K562 (cell line): ENCODE results near the gene PBXIP1. TPM values are rescaled to one million over a fixed set of nuclear protein-coding genes. Genes with fewer than 3 reads are reported as not detected.
A peak's percentile ranks its signal among the peaks of the same experiment; 100 is the strongest.

Experiments
- ATAC-seq: fragments of 200-7000 bp; cut with Tn5 transposase; 3 replicates; pipeline ENCODE4 v1.9.1; 2020; ENCODE audit warnings: moderate library complexity
- BruUV-seq: library from RNA; stranded (reverse); fragments of 400-500 nt; replicated peaks from 2 replicates; lab custom pipeline; 2021; lab: Mats Ljungman, UMichigan
- CTCF ChIA-PET: fragments of 300-600 bp; formaldehyde crosslinking; extraction: SDS; loops from one replicate; lab custom pipeline; 2021; ENCODE audit warnings: low intra/inter-chr PET ratio; lab: Yijun Ruan, JAX
- POLR2A ChIA-PET: fragments of 300-600, 350-650 bp; sonication (Branson Sonifier 250); formaldehyde crosslinking; extraction: SDS; loops from one replicate; lab custom pipeline; 2021; ENCODE audit warnings: antibody characterized with exemption, inconsistent platforms; lab: Yijun Ruan, JAX
- DNase-seq, 4 experiments: peaks; one replicate each; pipeline versions ENCODE4 v3.0.0 to v3.0.0-alpha.2; 2011 to 2018; ENCODE audit warnings: low spot score in 3 of 4, mixed read lengths in 3 of 4; ENCODE audit errors: extremely low read depth in 1 of 4
- FAIRE-seq: peaks from 2 replicates; lab custom pipeline; 2011; peaks lifted over from hg19 to GRCh38; lab: Jason Lieb, UNC
- H2AFZ ChIP-seq: 2 replicates; pipeline ENCODE4 v1.6.0; 2011; ENCODE audit warnings: low read depth, low read length, control low read depth, inconsistent platforms
- H3K27ac ChIP-seq: fragments of 200-600 bp; 3 replicates; pipeline ENCODE4 v1.8.0; 2011; ENCODE audit warnings: low read depth, mild to moderate bottlenecking, control low read depth, inconsistent platforms, low read length, moderate library complexity, mixed read lengths; ENCODE audit errors: extremely low read depth
- H3K27me3 ChIP-seq, 2 experiments: fragments of 300-600 bp in 1 of 2; 2 replicates in 1 of 2; 3 replicates in 1 of 2; pipeline versions ENCODE4 v1.6.0 to v1.8.0; 2011; ENCODE audit warnings: inconsistent platforms in 2 of 2, low read length in 2 of 2, mild to moderate bottlenecking in 1 of 2, mixed read lengths in 1 of 2, moderate library complexity in 1 of 2; ENCODE audit not compliant: control insufficient read depth in 2 of 2, insufficient read depth in 2 of 2
- H3K36me3 ChIP-seq: fragments of 300-600 bp; 3 replicates; pipeline ENCODE4 v1.8.0; 2011; ENCODE audit warnings: mild to moderate bottlenecking, low read length, inconsistent platforms; ENCODE audit not compliant: control insufficient read depth, insufficient read depth
- H3K4me1 ChIP-seq, 2 experiments: fragments of 200-600 bp in 1 of 2; replicated peaks in 1 of 2; 2 replicates in 1 of 2; 3 replicates in 1 of 2; pipeline versions ENCODE4 v1.5.1 to v1.8.0; 2011; ENCODE audit warnings: inconsistent platforms in 2 of 2, low read length in 2 of 2, mild to moderate bottlenecking in 1 of 2, mixed read lengths in 1 of 2, moderate library complexity in 1 of 2; ENCODE audit not compliant: control insufficient read depth in 2 of 2, insufficient read depth in 2 of 2
- H3K4me2 ChIP-seq: 2 replicates; pipeline ENCODE4 v1.6.1; 2011; ENCODE audit warnings: low read length, control low read depth, inconsistent platforms, mixed read lengths; ENCODE audit not compliant: insufficient read depth
- H3K4me3 ChIP-seq: fragments of 200-600 bp; sonication (generic), shearing (Covaris generic); 2 replicates; pipeline ENCODE4 v1.5.1; 2016; ENCODE audit warnings: control low read depth, inconsistent platforms
- H3K79me2 ChIP-seq: fragments of 200-600 bp; 3 replicates; pipeline ENCODE4 v1.8.0; 2011; ENCODE audit warnings: low read length, inconsistent platforms; ENCODE audit not compliant: control insufficient read depth, insufficient read depth
- H3K9ac ChIP-seq, 2 experiments: 2 replicates each; pipeline versions ENCODE4 v1.6.0 to v1.6.1; 2011; ENCODE audit warnings: low read depth in 2 of 2, low read length in 2 of 2, control low read depth in 1 of 2, inconsistent platforms in 1 of 2, mild to moderate bottlenecking in 1 of 2, mixed read lengths in 1 of 2; ENCODE audit not compliant: insufficient read depth in 1 of 2
- H3K9me1 ChIP-seq: one replicate; pipeline ENCODE4 v1.6.0; 2011; ENCODE audit warnings: inconsistent platforms, mild to moderate bottlenecking, low read length, moderate library complexity; ENCODE audit not compliant: control insufficient read depth, insufficient read depth
- H3K9me3 ChIP-seq: replicated peaks from 2 replicates; pipeline ENCODE4 v1.5.1; 2011; ENCODE audit warnings: low read depth, low read length, inconsistent platforms; ENCODE audit not compliant: control insufficient read depth, insufficient read depth
- H4K20me1 ChIP-seq: replicated peaks from 2 replicates; pipeline ENCODE4 v1.6.1; 2011; ENCODE audit warnings: low read length, inconsistent platforms, mixed read lengths; ENCODE audit not compliant: control insufficient read depth, insufficient read depth
- BRD9 ChIP-seq: fragments of 450-650 bp; IDR thresholded peaks from 2 replicates; pipeline ENCODE4 v1.6.1; 2018; ENCODE audit warnings: low read depth; ENCODE audit not compliant: partially characterized antibody
- CBX5 ChIP-seq: IDR thresholded peaks from 2 replicates; pipeline ENCODE4 v1.6.1; 2014; ENCODE audit warnings: low read depth, borderline replicate concordance
- CTBP1 ChIP-seq: fragments of 450-650 bp; IDR thresholded peaks from 2 replicates; pipeline ENCODE4 v1.6.1; 2016; ENCODE audit warnings: borderline replicate concordance
- ETS2 ChIP-seq: IDR thresholded peaks from 2 replicates; pipeline ENCODE4 v1.6.1; 2016; ENCODE audit warnings: borderline replicate concordance, missing genetic modification characterization, mild to moderate bottlenecking, moderate library complexity, missing compliant biosample characterization; ENCODE audit not compliant: poor library complexity, severe bottlenecking
- HDAC2 ChIP-seq: fragments of 450-650 bp; IDR thresholded peaks from 2 replicates; pipeline ENCODE4 v1.6.1; 2016; ENCODE audit warnings: mild to moderate bottlenecking
- NKRF ChIP-seq: fragments of 450-650 bp; IDR thresholded peaks from 2 replicates; pipeline ENCODE4 v1.6.1; 2016; ENCODE audit warnings: borderline replicate concordance
- NUFIP1 ChIP-seq: fragments of 450-650 bp; IDR thresholded peaks from 2 replicates; pipeline ENCODE4 v1.6.1; 2018; ENCODE audit not compliant: partially characterized antibody
- PATZ1 ChIP-seq: fragments of 250-450 bp; sonication (Bioruptor Pico); IDR thresholded peaks from 2 replicates; pipeline ENCODE4 v1.5.0; 2020; ENCODE audit warnings: mild to moderate bottlenecking, borderline replicate concordance
- PHF8 ChIP-seq: fragments of 200-600 bp; sonication (generic); IDR thresholded peaks from 2 replicates; pipeline ENCODE4 v1.6.1; 2012; ENCODE audit warnings: mixed run types, mild to moderate bottlenecking, inconsistent platforms, low read length, moderate library complexity, borderline replicate concordance
- RAD21 ChIP-seq, 2 experiments: fragments of 250-450 bp in 1 of 2; fragments of 450-650 bp in 1 of 2; sonication (Bioruptor Pico) in 1 of 2; formaldehyde crosslinking in 1 of 2; IDR thresholded peaks in 1 of 2; conservative IDR thresholded peaks in 1 of 2; 2 replicates each; pipeline versions ENCODE4 v1.4.0 to v1.8.0; 2020 to 2022; ENCODE audit warnings: mild to moderate bottlenecking in 2 of 2, moderate library complexity in 1 of 2
- RB1 ChIP-seq: fragments of 450-650 bp; IDR thresholded peaks from 2 replicates; pipeline ENCODE4 v1.6.1; 2017; ENCODE audit warnings: low read depth, mild to moderate bottlenecking
- SRSF9 ChIP-seq: fragments of 200-400 bp; formaldehyde crosslinking; IDR thresholded peaks from 2 replicates; pipeline ENCODE4 v1.6.1; 2017; ENCODE audit warnings: low read depth, low read length, borderline replicate concordance
- VEZF1 ChIP-seq: fragments of 200-800 bp; sonication (Bioruptor generic); IDR thresholded peaks from 2 replicates; pipeline ENCODE4 v1.6.1; 2017; ENCODE audit warnings: missing genetic modification characterization, missing compliant biosample characterization
- ZBTB7A ChIP-seq: IDR thresholded peaks from 2 replicates; pipeline ENCODE4 v1.6.1; 2011; ENCODE audit warnings: low read depth, mild to moderate bottlenecking, low read length, moderate library complexity, borderline replicate concordance; ENCODE audit not compliant: control insufficient read depth
- ZNF133 ChIP-seq: fragments of 250-450 bp; sonication (Bioruptor Pico); IDR thresholded peaks from 2 replicates; pipeline ENCODE4 v1.4.0; 2020; ENCODE audit warnings: mild to moderate bottlenecking
- WGBS: fragments of 100-300 bp; shearing (Covaris generic); methylation state at CpG from one replicate; pipeline ENCODE4 v1.1.6; 2016; ENCODE audit warnings: low coverage, mixed read lengths; ENCODE audit not compliant: insufficient coverage; ENCODE audit errors: missing lambda C conversion rate; 5-methylcytosine and 5-hydroxymethylcytosine counted together
- in situ Hi-C: fragments of 300-500 bp; cut with MboI; formaldehyde crosslinking; loops from 4 replicates; pipeline ENCODE4 v1.15.0; 2018; ENCODE audit warnings: inconsistent platforms, mixed read lengths
- intact Hi-C: fragments of 100-400 bp; cut with micrococcal nuclease; formaldehyde crosslinking; loops from 2 replicates; pipeline ENCODE4 v1.14.2; 2022
- polyA plus RNA-seq, 8 experiments: library from polyadenylated mRNA; depleted of rRNA in 4 of 8; stranded (reverse) in 5 of 8; unstranded in 3 of 8; fragments of >200 nt; fragmentation: Nextera tagmentation in 2 of 8; fragmentation: Illumina TruSeq in 1 of 8; extraction: Ambion mirVana in 2 of 8; extraction: Trizol in 1 of 8; gene quantifications; 2 replicates each; pipeline versions ENCODE4 v1.2.1 to v1.2.3, GENCODE V29; 2011 to 2014; ENCODE audit warnings: inconsistent platforms in 1 of 8, missing spikeins in 1 of 8
- total RNA-seq, 7 experiments: library from RNA; depleted of rRNA in 6 of 7; stranded (reverse); fragments of >200 nt in 6 of 7; fragmentation: Illumina TruSeq in 2 of 7; extraction: Trizol in 2 of 7; gene quantifications; 2 replicates each; pipeline versions ENCODE4 v1.2.1 to v1.2.3, GENCODE V29; 2011 to 2021; ENCODE audit warnings: low replicate concordance in 1 of 7

Gene PBXIP1
- total and polyA plus RNA-seq, 9 of the 15 experiments (the other 6 are each of a cell fraction or from before 2014, with no cell fraction given): 0.13 to 8.3 (median 5.8) TPM

- intact Hi-C loops: no loop called here
- WGBS: 22% methylated on average over 6 of the region's 6 CpGs
- Histone ChIP-seq H3K79me2 (no peaks in the 10 kb centered on the region), H3K9me1 (no peaks in the 10 kb centered on the region), H3K27me3 (no peaks in the 10 kb centered on the region), H3K36me3 (no peaks in the 10 kb centered on the region), H3K4me3 (no peak overlapping the region), H3K4me1 (peaks cover 28 to 60% of the 10 kb centered on the region in 2 experiments; a peak in 4 of 5 replicates), H4K20me1 (0 out of 2 replicates have a peak, but pooled peaks cover 3% of the 10 kb centered on the region), H3K9me3 (no peaks in the 10 kb centered on the region), H2AFZ (0 out of 2 replicates have a peak overlapping the region, but pooled peaks have one; percentile 34), H3K9ac (peak overlapping the region in 1 of 2 experiments; percentile 4; a peak in 2 of 4 replicates), H3K27ac (peak overlapping the region; percentile 44; the same call in 2 of the 3 replicates), H3K4me2 (no peak overlapping the region)
- ChIA-PET POLR2A (interaction anchor here (0.9 to 1.5 kb wide), 2 partner anchors 8 to 12 kb away, joined by 5 to 7 read pairs; partner anchors contain the start of gene PBXIP1), CTCF (interaction anchor here (0.5 to 1.4 kb wide), 6 partner anchors 38 to 463 kb away, joined by 3 to 4 read pairs (median 3); no protein-coding TSS in a partner anchor)
- in situ Hi-C loops: no loop called here
- ATAC-seq (peak; percentile 85), DNase-seq (peak; percentile 54 to 72 (median 62)), FAIRE-seq (peak; percentile 81)
- no TSS peak for BruUV-seq
- TF ChIP-seq PATZ1 (CRISPR knock-in tag) (no peak), RAD21 (CRISPR knock-in tag; conservative IDR thresholded peaks at IDR 0.05 in 1 of 2, IDR thresholded peaks at IDR 0.05 in 1 of 2) (peak; percentile 81 to 85), VEZF1 (CRISPR knock-in tag) (no peak), NKRF (no peak), ZNF133 (CRISPR knock-in tag) (no peak), ETS2 (no peak), BRD9 (no peak), SRSF9 (no peak), CTBP1 (peak; percentile 53; the same call in 1 of the 2 replicates), CBX5 (no peak), RB1 (peak; percentile 61; the same call in 1 of the 2 replicates), ZBTB7A (peak; percentile 74), PHF8 (no peak), NUFIP1 (no peak), HDAC2 (no peak)
These were observed 12.1 kb downstream of the PBXIP1 start for GRCh38 chr1:154943649-154944400.
